ENCODE results near the gene APLNR. TPM values are rescaled to one million over a fixed set of nuclear protein-coding genes. Genes with fewer than 3 reads are reported as not detected.

APLNR gene
- total RNA-seq, result not detected

GRCh38 chr11:57237204-57237681, at the start of gene APLNR:
TSS of gene APLNR (minus strand) at chr11:57237250. CDS start at chr11:57237004, 246 bp downstream.

Other genes with a start within 250 kb of the APLNR start
- not detected for gene OR5AK2, start 248.3 kb downstream of the APLNR start, total RNA-seq
- gene LRRC55, start 55.3 kb downstream of the APLNR start, total RNA-seq, result not detected
- 10 to 100 TPM; 20.3 to 22.7 TPM for gene TNKS1BP1, start 87.7 kb upstream of the APLNR start, total RNA-seq
- 10 to 100 TPM; 47.5 to 78.9 TPM for gene SSRP1, start 98.6 kb upstream of the APLNR start, total RNA-seq
- not detected for gene P2RX3, start 101.1 kb upstream of the APLNR start, total RNA-seq
- not detected for gene PRG3, start 143.9 kb upstream of the APLNR start, total RNA-seq
- gene PRG2, start 153.4 kb upstream of the APLNR start, total RNA-seq, result under 1 TPM; under 0.01 to 0.69 TPM
- 100 to 1,000 TPM; 319 to 645 TPM for gene SLC43A3, start 189.9 kb upstream of the APLNR start, total RNA-seq
- gene RTN4RL2, start 223.3 kb upstream of the APLNR start, total RNA-seq, result under 1 TPM; under 0.01 to 0.67 TPM

Data from melanocyte of skin (primary cell).